ENCODE measurements around the gene S100A11.

S100A11 gene

GRCh38 chr1:152039461-152039860 is 2.7 kb upstream of the S100A11 start:
- no peak for DNase-seq (ENCODE audit: low spot score)

GRCh38 chr1:152038871-152039270 is 2.1 kb upstream of the S100A11 start:
- no peak for DNase-seq (ENCODE audit: low spot score)

GRCh38 chr1:152035539-152036266 is 1.1 kb downstream of the S100A11 start:
- DNase-seq (ENCODE audit: low spot score) = no peak

GRCh38 chr1:152034654-152035538 is 1.9 kb downstream of the S100A11 start:
- DNase-seq (ENCODE audit: low spot score) = peak; percentile 81

GRCh38 chr1:152034324-152034653 is 2.5 kb downstream of the S100A11 start:
- DNase-seq (ENCODE audit: low spot score) = no peak

- no peak for DNase-seq (ENCODE audit: low spot score)
These were observed 6.9 kb downstream of the S100A11 start for GRCh38 chr1:152029929-152030211.

- DNase-seq (ENCODE audit: low spot score) = no peak
These were observed 7.5 kb downstream of the S100A11 start for GRCh38 chr1:152029144-152029928.

- no peak for DNase-seq (ENCODE audit: low spot score)
These were observed 9.9 kb downstream of the S100A11 start for GRCh38 chr1:152026895-152027294.

- DNase-seq (ENCODE audit: low spot score) = no peak
These were observed 12.6 kb downstream of the S100A11 start for GRCh38 chr1:152024223-152024622.

GRCh38 chr1:152023221-152023620 is 13.6 kb downstream of the S100A11 start:
- DNase-seq (ENCODE audit: low spot score) = no peak

- DNase-seq (ENCODE audit: low spot score) = no peak
These were observed 14.3 kb downstream of the S100A11 start for GRCh38 chr1:152022474-152022873.

GRCh38 chr1:152021569-152021968 is 15.2 kb downstream of the S100A11 start:
- no peak for DNase-seq (ENCODE audit: low spot score)

GRCh38 chr1:152020849-152021248 is 16.0 kb downstream of the S100A11 start:
- DNase-seq (ENCODE audit: low spot score) = no peak

- DNase-seq (ENCODE audit: low spot score) = no peak
These were observed 18.3 kb downstream of the S100A11 start for GRCh38 chr1:152018537-152018936.

GRCh38 chr1:152015766-152016165 is 21.0 kb downstream of the S100A11 start:
- DNase-seq (ENCODE audit: low spot score) = no peak

GRCh38 chr1:152014943-152015342 is 21.9 kb downstream of the S100A11 start:
- no peak for DNase-seq (ENCODE audit: low spot score)

GRCh38 chr1:152013664-152014237 is 23.1 kb downstream of the S100A11 start:
- DNase-seq (ENCODE audit: low spot score) = peak; percentile 31

- no peak for DNase-seq (ENCODE audit: low spot score)
These were observed 27.1 kb downstream of the S100A11 start for GRCh38 chr1:152009691-152010090.

GRCh38 chr1:152007047-152007446 is 29.8 kb downstream of the S100A11 start:
- DNase-seq (ENCODE audit: low spot score) = no peak

GRCh38 chr1:152005360-152005912 is 31.4 kb downstream of the S100A11 start:
- DNase-seq (ENCODE audit: low spot score) = no peak

GRCh38 chr1:152003846-152004442 is 32.9 kb downstream of the S100A11 start:
- no peak for DNase-seq (ENCODE audit: low spot score)

- DNase-seq (ENCODE audit: low spot score) = no peak
These were observed 33.8 kb downstream of the S100A11 start for GRCh38 chr1:152002960-152003359.

All from germinal center (tissue), 1 donor.